ENCODE results near the gene CARD14.

Gene CARD14

GRCh38 chr17:80171681-80172080, 1.9 kb downstream of the CARD14 start:
- Histone ChIP-seq H3K4me3 (ENCODE audit: low read depth, low read length) (no peak overlapping the region), H2AFZ (no peak overlapping the region)

GRCh38 chr17:80173126-80173525, 3.3 kb downstream of the CARD14 start:
- H3K9ac ChIP-seq = no peak overlapping the region
- H3K27ac ChIP-seq = no peak overlapping the region

More at GRCh38 chr17:80171681-80172080, 1.9 kb downstream of the CARD14 start:
- no peaks in the 10 kb centered on the region for H3K9me3 ChIP-seq (ENCODE audit: control insufficient read depth, low read length)
- TF ChIP-seq CTCF (IDR thresholded peaks at IDR 0.05) = no peak
- no peak overlapping the region for H3K9ac ChIP-seq
- no peak overlapping the region for H3K4me2 ChIP-seq (ENCODE audit: low read length)
- H3K79me2 ChIP-seq = no peaks in the 10 kb centered on the region
- H3K4me1 ChIP-seq = no peaks in the 10 kb centered on the region
- H3K27ac ChIP-seq = no peak overlapping the region
- no peaks in the 10 kb centered on the region for H3K27me3 ChIP-seq (ENCODE audit: control insufficient read depth, insufficient read depth, low read length)
- no peaks in the 10 kb centered on the region for H3K36me3 ChIP-seq (ENCODE audit: control insufficient read depth, insufficient read depth, low read length)

GRCh38 chr17:80173916-80174315, 4.1 kb downstream of the CARD14 start:
- no peaks in the 10 kb centered on the region for H3K36me3 ChIP-seq (ENCODE audit: control insufficient read depth, insufficient read depth, low read length)
- H3K27ac ChIP-seq = no peak overlapping the region
- no peak overlapping the region for H2AFZ ChIP-seq
- H3K79me2 ChIP-seq = no peaks in the 10 kb centered on the region
- no peak overlapping the region for H3K9ac ChIP-seq
- no peak for TF ChIP-seq CTCF (IDR thresholded peaks at IDR 0.05)
- no peaks in the 10 kb centered on the region for H3K27me3 ChIP-seq (ENCODE audit: control insufficient read depth, insufficient read depth, low read length)
- H3K9me3 ChIP-seq (ENCODE audit: control insufficient read depth, low read length) = no peaks in the 10 kb centered on the region
- no peak overlapping the region for H3K4me3 ChIP-seq (ENCODE audit: low read depth, low read length)
- H3K4me1 ChIP-seq = no peaks in the 10 kb centered on the region
- H3K4me2 ChIP-seq (ENCODE audit: low read length) = no peak overlapping the region

More at GRCh38 chr17:80173126-80173525, 3.3 kb downstream of the CARD14 start:
- Histone ChIP-seq H2AFZ (no peak overlapping the region), H3K27me3 (ENCODE audit: control insufficient read depth, insufficient read depth, low read length) (no peaks in the 10 kb centered on the region), H3K4me3 (ENCODE audit: low read depth, low read length) (no peak overlapping the region), H3K4me1 (no peaks in the 10 kb centered on the region), H3K9me3 (ENCODE audit: control insufficient read depth, low read length) (no peaks in the 10 kb centered on the region), H3K79me2 (no peaks in the 10 kb centered on the region), H3K4me2 (ENCODE audit: low read length) (no peak overlapping the region), H3K36me3 (ENCODE audit: control insufficient read depth, insufficient read depth, low read length) (no peaks in the 10 kb centered on the region)
- no peak for TF ChIP-seq CTCF (IDR thresholded peaks at IDR 0.05)

GRCh38 chr17:80176757-80177156, 6.9 kb downstream of the CARD14 start:
- Histone ChIP-seq H3K9me3 (ENCODE audit: control insufficient read depth, low read length) (no peaks in the 10 kb centered on the region), H3K27ac (no peak overlapping the region), H3K79me2 (no peaks in the 10 kb centered on the region), H3K4me1 (no peaks in the 10 kb centered on the region), H3K36me3 (ENCODE audit: control insufficient read depth, insufficient read depth, low read length) (no peaks in the 10 kb centered on the region), H2AFZ (no peak overlapping the region), H3K27me3 (ENCODE audit: control insufficient read depth, insufficient read depth, low read length) (no peaks in the 10 kb centered on the region), H3K4me2 (ENCODE audit: low read length) (no peak overlapping the region), H3K9ac (no peak overlapping the region), H3K4me3 (ENCODE audit: low read depth, low read length) (no peak overlapping the region)
- no peak for TF ChIP-seq CTCF (IDR thresholded peaks at IDR 0.05)

GRCh38 chr17:80177986-80178595, 8.3 kb downstream of the CARD14 start:
- H2AFZ ChIP-seq = no peak overlapping the region
- no peaks in the 10 kb centered on the region for H3K79me2 ChIP-seq
- no peak for TF ChIP-seq CTCF (IDR thresholded peaks at IDR 0.05)
- no peak overlapping the region for H3K4me2 ChIP-seq (ENCODE audit: low read length)
- H3K4me3 ChIP-seq (ENCODE audit: low read depth, low read length) = no peak overlapping the region
- no peaks in the 10 kb centered on the region for H3K36me3 ChIP-seq (ENCODE audit: control insufficient read depth, insufficient read depth, low read length)
- H3K4me1 ChIP-seq = no peaks in the 10 kb centered on the region
- H3K9ac ChIP-seq = no peak overlapping the region
- H3K27ac ChIP-seq = no peak overlapping the region
- H3K27me3 ChIP-seq (ENCODE audit: control insufficient read depth, insufficient read depth, low read length) = no peaks in the 10 kb centered on the region
- H3K9me3 ChIP-seq (ENCODE audit: control insufficient read depth, low read length) = no peaks in the 10 kb centered on the region
